Testis (tissue), 3 donors: ENCODE data around the gene PXMP4. TPM values are rescaled to one million over a fixed set of nuclear protein-coding genes. Genes with fewer than 3 reads are reported as not detected.

Experiments used
- DNase-seq: peaks from one replicate; pipeline ENCODE4 v3.0.0-alpha.2; 2019
- H3K27ac ChIP-seq, 2 donors: fragments of 200-600 bp; sonication (generic); one replicate each; pipeline ENCODE4 v1.5.1; 2019
- H3K27me3 ChIP-seq: fragments of 200-600 bp; sonication (generic); one replicate; pipeline ENCODE4 v1.5.1; 2019
- H3K36me3 ChIP-seq: fragments of 200-600 bp; sonication (generic); one replicate; pipeline ENCODE4 v1.5.1; 2017; ENCODE audit warnings: low read depth; ENCODE audit errors: missing control alignments
- H3K4me1 ChIP-seq: fragments of 200-600 bp; sonication (generic); one replicate; pipeline ENCODE4 v1.5.1; 2019
- H3K4me3 ChIP-seq, 2 donors: fragments of 200-600 bp; sonication (generic); one replicate each; pipeline ENCODE4 v1.5.1; 2017 to 2019
- H3K9me3 ChIP-seq: fragments of 200-600 bp; sonication (generic); one replicate; pipeline ENCODE4 v1.5.1; 2017
- POLR2A ChIP-seq: fragments of 450-650 bp; IDR thresholded peaks from one replicate; pipeline ENCODE4 v1.6.1; 2017; ENCODE audit warnings: antibody characterized with exemption, mild to moderate bottlenecking, moderate library complexity
- WGBS, 2 donors: methylation state at CpG; one replicate each; pipeline ENCODE4 v1.1.5; 2018; 5-methylcytosine and 5-hydroxymethylcytosine counted together
- intact Hi-C: fragments of 100-400 bp; cut with DNase I; formaldehyde crosslinking; loops from one replicate; pipeline ENCODE4 v1.15.1; 2023; ENCODE audit warnings: low total_unique reads
- polyA plus RNA-seq: library from polyadenylated mRNA; stranded (reverse); fragments of 350-450 nt; fragmentation: Illumina TruSeq; extraction: RNeasy Lipid Tissue Mini Kit (QIAGEN cat#74804); gene quantifications from one replicate; pipeline ENCODE4 v1.2.3, GENCODE V29; 2014; ENCODE audit warnings: low read depth, low replicate concordance; ENCODE audit not compliant: insufficient read depth
- total RNA-seq, 2 donors: library from RNA; depleted of rRNA; stranded (reverse); fragments of >200 nt; gene quantifications; one replicate each; pipeline ENCODE4 v1.2.3, GENCODE V29; 2016
- TF ChIP-seq, protein P1 (sequence below), 3 experiments: fragments of 450-650 bp in 2 of 3; fragments of 200-600 bp in 1 of 3; sonication (generic) in 1 of 3; IDR thresholded peaks; one replicate each; pipeline ENCODE4 v1.5.1; 2016 to 2019; ENCODE audit warnings: antibody characterized with exemption in 3 of 3, mild to moderate bottlenecking in 2 of 3, moderate library complexity in 1 of 3

The PXMP4 gene
- total and polyA plus RNA-seq, 3 donors from 2014 or later = 4.6 to 6.8 (median 5.1) TPM

GRCh38 chr20:33658510-33658909 lies 61.6 kb downstream of the PXMP4 start:
- H3K4me3 ChIP-seq = no peak overlapping the region
- DNase-seq = no peak
- H3K27ac ChIP-seq = no peak overlapping the region
- H3K27me3 ChIP-seq = no peaks in the 10 kb centered on the region
- 92 to 100% methylated on average over 1 to 8 of the region's 8 CpGs for WGBS, 2 donors
- H3K9me3 ChIP-seq = no peaks in the 10 kb centered on the region
- TF ChIP-seq, protein P1, sequence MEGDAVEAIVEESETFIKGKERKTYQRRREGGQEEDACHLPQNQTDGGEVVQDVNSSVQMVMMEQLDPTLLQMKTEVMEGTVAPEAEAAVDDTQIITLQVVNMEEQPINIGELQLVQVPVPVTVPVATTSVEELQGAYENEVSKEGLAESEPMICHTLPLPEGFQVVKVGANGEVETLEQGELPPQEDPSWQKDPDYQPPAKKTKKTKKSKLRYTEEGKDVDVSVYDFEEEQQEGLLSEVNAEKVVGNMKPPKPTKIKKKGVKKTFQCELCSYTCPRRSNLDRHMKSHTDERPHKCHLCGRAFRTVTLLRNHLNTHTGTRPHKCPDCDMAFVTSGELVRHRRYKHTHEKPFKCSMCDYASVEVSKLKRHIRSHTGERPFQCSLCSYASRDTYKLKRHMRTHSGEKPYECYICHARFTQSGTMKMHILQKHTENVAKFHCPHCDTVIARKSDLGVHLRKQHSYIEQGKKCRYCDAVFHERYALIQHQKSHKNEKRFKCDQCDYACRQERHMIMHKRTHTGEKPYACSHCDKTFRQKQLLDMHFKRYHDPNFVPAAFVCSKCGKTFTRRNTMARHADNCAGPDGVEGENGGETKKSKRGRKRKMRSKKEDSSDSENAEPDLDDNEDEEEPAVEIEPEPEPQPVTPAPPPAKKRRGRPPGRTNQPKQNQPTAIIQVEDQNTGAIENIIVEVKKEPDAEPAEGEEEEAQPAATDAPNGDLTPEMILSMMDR (IDR thresholded peaks at IDR 0.05) = no peak
- TF ChIP-seq POLR2A = no peak
- H3K4me1 ChIP-seq = peaks cover 10% of the 10 kb centered on the region
- H3K36me3 ChIP-seq = no peaks in the 10 kb centered on the region
- intact Hi-C loops = no loop called here

DNA sequence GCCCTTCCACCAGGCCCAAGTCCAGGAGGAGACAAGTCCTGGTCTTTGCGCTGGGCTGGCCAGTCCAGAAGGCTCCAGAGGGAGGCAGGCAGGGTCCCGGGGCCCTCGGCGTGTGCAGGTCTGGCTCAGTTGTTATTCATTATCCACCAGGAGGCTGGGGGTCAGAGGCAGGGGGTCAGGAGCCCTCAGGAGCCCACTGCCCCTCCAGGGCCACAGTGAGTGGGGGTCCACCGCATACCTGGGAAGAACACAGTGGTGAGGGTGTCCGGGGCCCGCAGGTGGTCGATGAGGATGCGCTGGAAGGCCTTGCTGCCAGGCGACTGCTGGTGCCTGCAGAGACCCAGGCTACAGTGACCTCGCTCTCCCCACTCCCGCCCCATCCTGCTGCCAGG lies 62.4 kb downstream of the PXMP4 start:
- Histone ChIP-seq H3K4me3 (no peak overlapping the region), H3K4me1 (peaks cover 11% of the 10 kb centered on the region), H3K27me3 (no peaks in the 10 kb centered on the region), H3K27ac (no peak overlapping the region), H3K36me3 (no peaks in the 10 kb centered on the region), H3K9me3 (no peaks in the 10 kb centered on the region)
- DNase-seq = no peak
- 95% methylated on average over 12 of the region's 12 CpGs; no CpG with 5 or more reads in 1 of the 2 donors for WGBS, 2 donors
- TF ChIP-seq, protein P1 (IDR thresholded peaks at IDR 0.05) = no peak
- TF ChIP-seq POLR2A = no peak
- intact Hi-C loops = no loop called here

- H3K36me3 ChIP-seq = no peaks in the 10 kb centered on the region
- intact Hi-C loops = no loop called here
Measured at GRCh38 chr20:33656783-33657703, 63.1 kb downstream of the PXMP4 start.

DNA sequence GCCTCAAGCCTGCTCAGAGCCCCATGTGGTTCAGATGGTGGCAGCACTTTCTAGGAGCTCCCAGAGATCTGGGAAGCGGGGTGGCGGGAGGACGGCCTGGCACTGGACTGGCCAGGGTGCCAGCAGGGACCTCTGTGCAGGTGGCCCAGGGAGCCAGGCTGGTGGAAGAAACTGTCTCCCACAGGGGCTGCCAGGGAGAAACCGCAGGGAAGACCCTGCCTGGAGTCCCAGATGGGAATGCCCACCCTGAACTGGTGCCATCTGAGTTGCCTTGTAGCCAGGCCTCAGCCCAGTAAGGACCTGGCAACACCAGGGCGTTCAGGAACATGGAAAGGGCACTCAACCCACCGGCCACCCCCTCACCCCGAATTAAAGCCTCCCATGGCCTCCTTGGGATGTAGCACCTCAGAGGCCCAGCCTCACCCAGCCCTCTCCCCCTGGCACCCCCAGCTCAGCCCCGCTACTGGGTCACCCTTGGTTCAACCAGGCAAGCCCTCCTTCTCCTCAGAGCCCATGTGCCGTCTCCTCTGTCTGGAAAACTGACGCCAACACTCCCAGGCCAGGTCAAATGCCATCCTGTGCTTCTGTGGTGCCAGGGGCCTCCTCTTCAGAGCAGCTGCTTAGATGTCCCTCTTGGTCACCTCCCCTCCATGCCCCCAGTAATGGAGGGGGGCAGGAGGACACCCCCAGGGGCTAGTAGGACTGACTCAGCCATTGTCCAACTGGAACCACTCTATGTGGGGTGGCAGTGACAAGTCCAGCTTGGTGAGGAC lies 63.9 kb downstream of the PXMP4 start:
- Histone ChIP-seq H3K36me3 (no peaks in the 10 kb centered on the region), H3K4me3 (no peak overlapping the region), H3K27me3 (no peaks in the 10 kb centered on the region), H3K9me3 (no peaks in the 10 kb centered on the region), H3K27ac (no peak overlapping the region), H3K4me1 (peaks cover 8% of the 10 kb centered on the region)
- intact Hi-C loops = no loop called here
- 92 to 98% methylated on average over 7 to 10 of the region's 10 CpGs for WGBS, 2 donors
- DNase-seq = no peak
- no peak for TF ChIP-seq POLR2A
- TF ChIP-seq, protein P1 (IDR thresholded peaks at IDR 0.05) = no peak

More at GRCh38 chr20:33656783-33657703, 63.1 kb downstream of the PXMP4 start:
- H3K4me1 ChIP-seq = peaks cover 8% of the 10 kb centered on the region
- no peak for DNase-seq
- TF ChIP-seq POLR2A = no peak
- TF ChIP-seq, protein P1 (IDR thresholded peaks at IDR 0.05) = no peak
- no peak overlapping the region for H3K4me3 ChIP-seq
- no peak overlapping the region for H3K27ac ChIP-seq
- 89 to 93% methylated on average over 7 to 17 of the region's 17 CpGs for WGBS, 2 donors
- no peaks in the 10 kb centered on the region for H3K27me3 ChIP-seq
- H3K9me3 ChIP-seq = no peaks in the 10 kb centered on the region
